Endodermal cell (in vitro differentiated cells): ENCODE results near the gene OR4K2. TPM values are rescaled to one million over a fixed set of nuclear protein-coding genes. Genes with fewer than 3 reads are reported as not detected.
A peak's percentile ranks its signal among the peaks of the same experiment; 100 is the strongest.
"Not testable (repeated sequence)": the region's sequence is repeated elsewhere in the genome, so short reads cannot be mapped to it uniquely, and the experiment has no call there.

Experiments used
- DNase-seq: peaks from one replicate; pipeline ENCODE4 v3.0.0-alpha.2; 2017
- H3K27ac ChIP-seq: 2 replicates; pipeline ENCODE4 v1.5.1; 2013; ENCODE audit warnings: mild to moderate bottlenecking, low read depth, low read length, moderate library complexity
- H3K27me3 ChIP-seq: 2 replicates; pipeline ENCODE4 v1.6.1; 2013; ENCODE audit warnings: mild to moderate bottlenecking, low read length, moderate library complexity; ENCODE audit not compliant: insufficient read depth, control insufficient read depth, poor library complexity, severe bottlenecking
- H3K36me3 ChIP-seq: 2 replicates; pipeline ENCODE4 v1.7.0; 2013; ENCODE audit warnings: mild to moderate bottlenecking, low read length, moderate library complexity; ENCODE audit not compliant: control insufficient read depth, insufficient read depth
- H3K4me1 ChIP-seq: one replicate; pipeline ENCODE4 v1.7.0; 2013; ENCODE audit warnings: low read length; ENCODE audit not compliant: control insufficient read depth, insufficient read depth
- H3K4me3 ChIP-seq: 2 replicates; pipeline ENCODE4 v1.5.1; 2013; ENCODE audit warnings: mild to moderate bottlenecking, low read length, moderate library complexity
- H3K9ac ChIP-seq: 2 replicates; pipeline ENCODE4 v1.6.1; 2013; ENCODE audit warnings: mild to moderate bottlenecking, low read length, moderate library complexity; ENCODE audit not compliant: poor library complexity, severe bottlenecking; ENCODE audit errors: extremely low read depth
- H3K9me3 ChIP-seq: 2 replicates; pipeline ENCODE4 v1.6.1; 2013; ENCODE audit warnings: mild to moderate bottlenecking, low read length, moderate library complexity; ENCODE audit not compliant: control insufficient read depth
- H3K27ac Mint-ChIP-seq: 2 replicates; pipeline ENCODE4 v1.8.0; 2020; ENCODE audit warnings: mixed read lengths
- H3K27me3 Mint-ChIP-seq: 2 replicates; pipeline ENCODE4 v1.8.0; 2021; ENCODE audit warnings: mild to moderate bottlenecking, mixed read lengths; ENCODE audit not compliant: insufficient read depth
- H3K36me3 Mint-ChIP-seq: 2 replicates; pipeline ENCODE4 v1.8.0; 2020; ENCODE audit warnings: low read depth, mixed read lengths
- H3K4me1 Mint-ChIP-seq: 2 replicates; pipeline ENCODE4 v1.8.0; 2020; ENCODE audit warnings: mixed read lengths
- H3K4me3 Mint-ChIP-seq: 2 replicates; pipeline ENCODE4 v1.8.0; 2020; ENCODE audit warnings: mild to moderate bottlenecking, moderate library complexity, mixed read lengths
- H3K9me3 Mint-ChIP-seq: 2 replicates; pipeline ENCODE4 v1.8.0; 2020; ENCODE audit warnings: mild to moderate bottlenecking, mixed read lengths
- CTCF ChIP-seq: fragments of 200-600 bp; sonication (generic); conservative IDR thresholded peaks from 2 replicates; pipeline ENCODE4 v1.5.0; 2021; ENCODE audit warnings: antibody characterized with exemption, mild to moderate bottlenecking
- WGBS, 2 experiments: methylation state at CpG; one replicate each; pipeline versions ENCODE4 v1.1.5 to v1.1.7; 2013; ENCODE audit warnings: missing lambda C conversion rate in 2 of 2, mixed read lengths in 1 of 2; ENCODE audit not compliant: insufficient coverage in 1 of 2, insufficient read length in 1 of 2; 5-methylcytosine and 5-hydroxymethylcytosine counted together
- total RNA-seq, 2 donors: library from RNA; stranded (reverse); fragmentation: NEBNext Ultra II Directional in 1 of 2; extraction: Animal tissue kit (Norgen Biotek cat#: 25700) in 1 of 2; gene quantifications; 2 replicates in 1 of 2; 3 replicates in 1 of 2; pipeline ENCODE4 v1.2.1, GENCODE V29; 2021

The OR4K2 gene
- total RNA-seq, 2 donors from 2014 or later = not detected

- Mint-ChIP-seq H3K4me3 (no peak overlapping the region), H3K9me3 (peaks cover 15% of the 10 kb centered on the region)
- H3K9me3 ChIP-seq = peaks cover 88% of the 10 kb centered on the region
These were observed 36.5 kb upstream of the OR4K2 start for GRCh38 chr14:19838433-19838832.

GRCh38 chr14:19851365-19851764, 23.6 kb upstream of the OR4K2 start:
- Histone ChIP-seq H3K27me3 (no peaks in the 10 kb centered on the region), H3K4me3 (no peak overlapping the region), H3K36me3 (no peaks in the 10 kb centered on the region), H3K9ac (no peak overlapping the region), H3K4me1 (no peaks in the 10 kb centered on the region), H3K9me3 (peaks cover 82% of the 10 kb centered on the region), H3K27ac (no peak overlapping the region)
- Mint-ChIP-seq H3K36me3 (no peaks in the 10 kb centered on the region), H3K4me3 (no peak overlapping the region), H3K27me3 (no peaks in the 10 kb centered on the region), H3K27ac (no peak overlapping the region), H3K9me3 (peaks cover 74% of the 10 kb centered on the region), H3K4me1 (no peaks in the 10 kb centered on the region)
- TF ChIP-seq CTCF = no peak
- no peak for DNase-seq

More at GRCh38 chr14:19838433-19838832, 36.5 kb upstream of the OR4K2 start:
- no peak for TF ChIP-seq CTCF
- Histone ChIP-seq H3K4me3 (peak overlapping the region; percentile 8), H3K9ac (no peak overlapping the region), H3K27me3 (no peaks in the 10 kb centered on the region), H3K36me3 (no peaks in the 10 kb centered on the region), H3K27ac (no peak overlapping the region), H3K4me1 (no peaks in the 10 kb centered on the region)
- no peak for DNase-seq
- H3K4me1 Mint-ChIP-seq = no peaks in the 10 kb centered on the region
- H3K27ac Mint-ChIP-seq = no peak overlapping the region
- no peaks in the 10 kb centered on the region for H3K27me3 Mint-ChIP-seq
- H3K36me3 Mint-ChIP-seq = no peaks in the 10 kb centered on the region

- not testable (repeated sequence) for H3K9ac ChIP-seq, H3K36me3 Mint-ChIP-seq, H3K4me3 ChIP-seq, H3K4me1 Mint-ChIP-seq, H3K4me3 Mint-ChIP-seq, H3K4me1 ChIP-seq, H3K27ac ChIP-seq, H3K36me3 ChIP-seq, H3K27ac Mint-ChIP-seq, DNase-seq, H3K27me3 Mint-ChIP-seq, H3K27me3 ChIP-seq
- peaks cover 10% of the 10 kb centered on the region for H3K9me3 Mint-ChIP-seq
- 90 to 93% methylated on average over 21 to 39 of the region's 39 CpGs for WGBS, 2 experiments
- H3K9me3 ChIP-seq = peaks cover 74% of the 10 kb centered on the region
These were observed 8.8 kb upstream of the OR4K2 start for GRCh38 chr14:19866061-19866669.

GRCh38 chr14:19873178-19873577, 1.8 kb upstream of the OR4K2 start:
- WGBS, 2 experiments = 58 to 68% methylated on average over 5 to 6 of the region's 6 CpGs
- H3K9me3 ChIP-seq = peaks cover 84% of the 10 kb centered on the region
- no peak for TF ChIP-seq CTCF

More at GRCh38 chr14:19873178-19873577, 1.8 kb upstream of the OR4K2 start:
- DNase-seq = no peak
- Mint-ChIP-seq H3K9me3 (no peaks in the 10 kb centered on the region), H3K4me1 (no peaks in the 10 kb centered on the region), H3K36me3 (no peaks in the 10 kb centered on the region), H3K4me3 (no peak overlapping the region), H3K27me3 (no peaks in the 10 kb centered on the region), H3K27ac (no peak overlapping the region)
- no peak overlapping the region for H3K27ac ChIP-seq
- no peaks in the 10 kb centered on the region for H3K4me1 ChIP-seq
- H3K9ac ChIP-seq = no peak overlapping the region
- no peaks in the 10 kb centered on the region for H3K36me3 ChIP-seq
- H3K27me3 ChIP-seq = no peaks in the 10 kb centered on the region
- H3K4me3 ChIP-seq = no peak overlapping the region
